NCI-H446 (cell line): ENCODE measurements around the gene KNL1.
"Not testable (repeated sequence)": the region's sequence is repeated elsewhere in the genome, so short reads cannot be mapped to it uniquely, and the experiment has no call there.

Experiments used
- DNase-seq, 2 experiments: peaks; one replicate each; lab custom pipeline; 2025; lab: John Stamatoyannopoulos, UW

Gene KNL1

GRCh38 chr15:40676906-40677305 lies 82.9 kb downstream of the KNL1 start:
- DNase-seq: not testable (repeated sequence)

- DNase-seq: no peak
Measured at GRCh38 chr15:40680151-40680550, 86.1 kb downstream of the KNL1 start.

GRCh38 chr15:40680959-40681358 lies 86.9 kb downstream of the KNL1 start:
- DNase-seq: not testable (repeated sequence)

GRCh38 chr15:40684381-40684780 lies 90.3 kb downstream of the KNL1 start:
- no peak for DNase-seq

- DNase-seq: no peak
Measured at GRCh38 chr15:40685376-40685775, 91.3 kb downstream of the KNL1 start.

- DNase-seq: no peak
Measured at GRCh38 chr15:40688932-40689799, 95.1 kb downstream of the KNL1 start.

GRCh38 chr15:40691737-40692136 lies 97.7 kb downstream of the KNL1 start:
- no peak for DNase-seq

- DNase-seq: no peak
Measured at GRCh38 chr15:40693904-40694687, 100.0 kb downstream of the KNL1 start.

- DNase-seq: peak; percentile 77 to 87
Measured at GRCh38 chr15:40694688-40695468, 100.8 kb downstream of the KNL1 start, which contains the start of gene RAD51. Gene RAD51 (plus strand): TSS chr15:40695174. CDS start chr15:40698759, 3,585 bp downstream.

GRCh38 chr15:40695469-40695890 lies 101.4 kb downstream of the KNL1 start:
- DNase-seq: no peak

- DNase-seq: no peak
Measured at GRCh38 chr15:40696228-40696627, 102.2 kb downstream of the KNL1 start.

- no peak for DNase-seq
Measured at GRCh38 chr15:40697916-40698315, 103.9 kb downstream of the KNL1 start.

GRCh38 chr15:40702077-40702476 lies 108.0 kb downstream of the KNL1 start:
- no peak for DNase-seq

- no peak for DNase-seq
Measured at GRCh38 chr15:40706121-40706520, 112.1 kb downstream of the KNL1 start.
